ENCODE measurements around the gene TMEM120B. TPM values are rescaled to one million over a fixed set of nuclear protein-coding genes. Genes with fewer than 3 reads are reported as not detected.
A peak's percentile ranks its signal among the peaks of the same experiment; 100 is the strongest.
"Not testable (repeated sequence)": the region's sequence is repeated elsewhere in the genome, so short reads cannot be mapped to it uniquely, and the experiment has no call there.

The TMEM120B gene
- total and polyA plus RNA-seq, 8 donors = 8.5 to 17.7 (median 12.0) TPM

DNA sequence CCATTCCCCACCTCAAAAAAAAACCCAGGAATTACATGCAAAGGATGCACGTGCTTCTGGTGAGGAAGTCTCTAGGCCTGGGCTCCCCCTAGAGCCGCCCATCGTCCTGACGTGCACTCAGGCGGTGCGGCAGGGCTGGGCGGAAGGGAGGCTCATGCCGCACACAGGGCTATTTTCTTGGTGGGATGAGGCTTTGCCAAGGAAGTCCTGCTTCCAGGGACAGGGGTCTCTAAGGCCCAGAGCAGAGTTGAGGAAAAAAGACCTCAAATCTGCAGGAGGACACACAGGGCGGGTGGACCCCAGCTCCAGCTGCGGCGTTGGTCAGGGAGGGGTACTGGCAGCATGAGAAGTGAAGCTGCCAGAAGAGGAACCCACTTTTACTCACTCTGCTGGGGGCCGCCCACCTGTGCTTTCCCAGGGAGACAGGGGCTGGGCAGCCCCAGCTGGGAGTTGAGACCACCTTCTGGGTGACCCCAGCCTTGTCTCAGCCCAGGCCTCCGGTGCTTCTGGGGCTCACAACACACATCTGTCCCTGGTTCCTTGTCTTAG is 76.8 kb downstream of the TMEM120B start:
- DNase-seq (peak in 1 of 4 donors; percentile 87), ATAC-seq (no peak)
- Histone ChIP-seq H3K4me1 (peaks cover 4 to 82% of the 10 kb centered on the region in 2 donors), H3K9me3 (no peaks in the 10 kb centered on the region), H3K4me3 (peak overlapping the region in 1 of 2 donors; percentile 18), H3K36me3 (no peaks in the 10 kb centered on the region), H3K27ac (peak overlapping the region; percentile 46 to 100), H3K27me3 (no peaks in the 10 kb centered on the region)
- TF ChIP-seq, protein P1, sequence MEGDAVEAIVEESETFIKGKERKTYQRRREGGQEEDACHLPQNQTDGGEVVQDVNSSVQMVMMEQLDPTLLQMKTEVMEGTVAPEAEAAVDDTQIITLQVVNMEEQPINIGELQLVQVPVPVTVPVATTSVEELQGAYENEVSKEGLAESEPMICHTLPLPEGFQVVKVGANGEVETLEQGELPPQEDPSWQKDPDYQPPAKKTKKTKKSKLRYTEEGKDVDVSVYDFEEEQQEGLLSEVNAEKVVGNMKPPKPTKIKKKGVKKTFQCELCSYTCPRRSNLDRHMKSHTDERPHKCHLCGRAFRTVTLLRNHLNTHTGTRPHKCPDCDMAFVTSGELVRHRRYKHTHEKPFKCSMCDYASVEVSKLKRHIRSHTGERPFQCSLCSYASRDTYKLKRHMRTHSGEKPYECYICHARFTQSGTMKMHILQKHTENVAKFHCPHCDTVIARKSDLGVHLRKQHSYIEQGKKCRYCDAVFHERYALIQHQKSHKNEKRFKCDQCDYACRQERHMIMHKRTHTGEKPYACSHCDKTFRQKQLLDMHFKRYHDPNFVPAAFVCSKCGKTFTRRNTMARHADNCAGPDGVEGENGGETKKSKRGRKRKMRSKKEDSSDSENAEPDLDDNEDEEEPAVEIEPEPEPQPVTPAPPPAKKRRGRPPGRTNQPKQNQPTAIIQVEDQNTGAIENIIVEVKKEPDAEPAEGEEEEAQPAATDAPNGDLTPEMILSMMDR (IDR thresholded peaks at IDR 0.05) = peak in 1 of 2 donors; percentile 11
- intact Hi-C loops (cut with DNase I) = no loop called here

GRCh38 chr12:121789800-121790728 is 77.5 kb downstream of the TMEM120B start:
- Histone ChIP-seq H3K36me3 (no peaks in the 10 kb centered on the region), H3K27ac (peak overlapping the region; percentile 46 to 100), H3K4me1 (peaks cover 11 to 89% of the 10 kb centered on the region in 2 donors), H3K4me3 (peak overlapping the region in 1 of 2 donors; percentile 18), H3K9me3 (no peaks in the 10 kb centered on the region), H3K27me3 (no peaks in the 10 kb centered on the region)
- ATAC-seq (no peak), DNase-seq (peak in 2 of 4 donors; percentile 86 to 95)
- intact Hi-C loops (cut with DNase I) = loop anchor here in 1 of 2 donors (10.0 kb wide), 1 partner anchor 95 kb away; the partner anchor contains the start of gene PSMD9
- TF ChIP-seq, protein P1 (IDR thresholded peaks at IDR 0.05) = no peak

DNA sequence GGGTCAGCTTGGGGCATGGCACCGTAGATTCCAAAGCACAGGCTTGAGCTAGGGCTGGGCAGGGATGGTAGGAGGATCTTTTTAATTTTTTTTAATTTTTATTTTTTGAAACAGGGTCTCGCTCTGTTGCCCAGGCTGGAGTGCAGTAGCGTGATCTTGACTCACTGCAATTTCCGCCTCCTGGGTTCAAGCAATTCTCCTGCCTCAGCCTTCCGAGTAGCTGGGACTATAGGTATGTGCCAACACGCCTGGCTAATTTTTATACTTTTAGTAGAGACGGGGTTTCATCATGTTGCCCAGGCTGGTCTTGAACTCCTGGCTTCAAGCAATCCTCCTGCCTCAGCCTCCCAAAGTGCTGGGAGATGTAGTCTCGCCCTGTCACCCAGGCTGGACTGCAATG is 78.2 kb downstream of the TMEM120B start:
- H3K4me1 ChIP-seq = peaks cover 17 to 96% of the 10 kb centered on the region in 2 donors
- not testable (repeated sequence) for H3K27me3 ChIP-seq, H3K36me3 ChIP-seq, DNase-seq, ATAC-seq, H3K4me3 ChIP-seq, H3K9me3 ChIP-seq
- intact Hi-C loops (cut with DNase I) = loop anchor here in 1 of 2 donors (10.0 kb wide), 1 partner anchor 94 kb away; the partner anchor contains the start of gene PSMD9
- H3K27ac ChIP-seq = peak overlapping the region in 1 of 2 donors; percentile 100

- Histone ChIP-seq H3K9me3 (no peaks in the 10 kb centered on the region), H3K4me3 (peak overlapping the region; percentile 46 to 69), H3K4me1 (peaks cover 25 to 99% of the 10 kb centered on the region in 2 donors), H3K27me3 (no peaks in the 10 kb centered on the region), H3K27ac (peak overlapping the region; percentile 82 to 100), H3K36me3 (peaks cover 0 to 13% of the 10 kb centered on the region in 2 donors)
- ATAC-seq = no peak
- TF ChIP-seq, protein P1 (IDR thresholded peaks at IDR 0.05) = no peak
- intact Hi-C loops (cut with DNase I) = loop anchor here in 1 of 2 donors (10.0 kb wide), 1 partner anchor 93 kb away; the partner anchor contains the start of gene PSMD9
- DNase-seq = no peak
Measured at GRCh38 chr12:121791671-121792551, 79.4 kb downstream of the TMEM120B start.
